Adrenal gland (tissue), 5 donors: Measurements from ENCODE around the gene RAC3.

Source experiments
- CTCF ChIP-seq, 6 experiments: fragments of 450-650 bp in 4 of 6; fragments of 200-600 bp in 2 of 6; sonication (generic) in 1 of 6; IDR thresholded peaks; 1 replicate in 5 of 6; 2 replicates in 1 of 6; pipeline versions ENCODE4 v1.5.1 to v1.8.0; 2016 to 2021; ENCODE audit warnings: antibody characterized with exemption in 6 of 6, mild to moderate bottlenecking in 2 of 6, moderate library complexity in 1 of 6
- POLR2A ChIP-seq, 2 donors: fragments of 450-650 bp; IDR thresholded peaks; one replicate each; pipeline ENCODE4 v1.6.1; 2017; ENCODE audit warnings: antibody characterized with exemption in 2 of 2, mild to moderate bottlenecking in 2 of 2, moderate library complexity in 1 of 2
- donor health status: DM: no; HTN: no; CAD: no.

DNA sequence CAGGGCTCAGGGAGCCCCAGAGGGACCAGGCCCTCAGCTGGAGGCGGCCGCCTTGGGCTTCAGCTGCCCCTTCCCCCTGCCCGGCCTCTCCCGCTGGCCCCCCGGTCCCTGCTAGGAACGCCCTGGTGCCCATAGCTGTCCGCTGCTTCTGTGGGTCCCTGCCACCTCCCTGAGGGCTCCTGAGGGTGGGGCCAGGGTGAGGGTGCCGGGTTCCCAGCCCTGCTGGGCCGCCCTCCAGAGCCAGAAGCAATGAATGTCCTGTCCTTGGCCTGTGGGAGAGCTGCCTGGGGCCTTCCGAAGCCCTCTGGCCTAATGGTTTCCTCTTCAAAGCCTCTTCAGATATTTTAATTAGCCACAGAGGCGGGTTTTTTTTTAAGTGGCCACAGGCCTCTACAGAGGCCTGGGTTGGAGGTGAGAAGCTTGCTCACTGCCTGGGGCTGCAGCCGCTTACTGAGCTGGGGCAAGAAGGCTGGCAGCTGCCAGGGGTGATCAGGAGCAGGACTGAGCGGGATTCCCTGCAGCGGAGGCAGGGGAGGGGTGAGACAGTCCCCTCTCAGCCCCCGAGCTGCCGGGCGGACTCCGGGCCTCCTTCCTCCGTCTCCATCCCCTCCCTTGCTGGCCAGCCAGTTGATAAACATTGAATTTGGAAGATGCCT, 18.7 kb upstream of the RAC3 start:
- TF ChIP-seq POLR2A (IDR thresholded peaks at IDR 0.05): no peak
- TF ChIP-seq CTCF (IDR thresholded peaks at IDR 0.05): no peak
